Astrocyte (in vitro differentiated cells and primary cell): ENCODE measurements around the gene DHX35. TPM values are rescaled to one million over a fixed set of nuclear protein-coding genes. Genes with fewer than 3 reads are reported as not detected.

Experiments used
- DNase-seq: peaks from one replicate; pipeline ENCODE4 v3.0.0-alpha.2; 2010; ENCODE audit warnings: low read depth
- FAIRE-seq: peaks from 2 replicates; lab custom pipeline; 2011; peaks lifted over from hg19 to GRCh38; lab: Jason Lieb, UNC
- H2AFZ ChIP-seq: 2 replicates; pipeline ENCODE4 v1.6.0; 2012; ENCODE audit warnings: low read depth, low read length, inconsistent platforms
- H3K27ac ChIP-seq: 2 replicates; pipeline ENCODE4 v1.5.1; 2011; ENCODE audit warnings: low read depth, low read length, inconsistent platforms
- H3K27me3 ChIP-seq: 2 replicates; pipeline ENCODE4 v1.6.0; 2011; ENCODE audit warnings: low read length, inconsistent platforms; ENCODE audit not compliant: insufficient read depth
- H3K36me3 ChIP-seq: 2 replicates; pipeline ENCODE4 v1.5.1; 2011; ENCODE audit warnings: low read length, inconsistent platforms; ENCODE audit not compliant: insufficient read depth
- H3K4me1 ChIP-seq: 2 replicates; pipeline ENCODE4 v1.5.1; 2011; ENCODE audit warnings: low read length, inconsistent platforms; ENCODE audit not compliant: insufficient read depth
- H3K4me2 ChIP-seq: 2 replicates; pipeline ENCODE4 v1.6.0; 2012; ENCODE audit warnings: low read length, inconsistent platforms
- H3K4me3 ChIP-seq: 2 replicates; pipeline ENCODE4 v1.5.1; 2011; ENCODE audit warnings: low read depth, mild to moderate bottlenecking, low read length, inconsistent platforms; ENCODE audit not compliant: insufficient read depth
- H3K79me2 ChIP-seq: 2 replicates; pipeline ENCODE4 v1.6.0; 2012; ENCODE audit warnings: mild to moderate bottlenecking, low read length, inconsistent platforms; ENCODE audit not compliant: insufficient read depth
- H3K9ac ChIP-seq: 2 replicates; pipeline ENCODE4 v1.6.0; 2012; ENCODE audit warnings: mild to moderate bottlenecking, low read length, inconsistent platforms
- H3K9me3 ChIP-seq: 2 replicates; pipeline ENCODE4 v1.5.1; 2012; ENCODE audit warnings: low read depth, mild to moderate bottlenecking, low read length, inconsistent platforms; ENCODE audit not compliant: insufficient read depth
- H4K20me1 ChIP-seq: 2 replicates; pipeline ENCODE4 v1.6.0; 2012; ENCODE audit warnings: low read length, inconsistent platforms; ENCODE audit not compliant: insufficient read depth
- H3K27ac Mint-ChIP-seq: one replicate; pipeline ENCODE4 v1.8.0; 2021; ENCODE audit warnings: mild to moderate bottlenecking, mixed read lengths; ENCODE audit not compliant: unreplicated experiment
- H3K27me3 Mint-ChIP-seq: one replicate; pipeline ENCODE4 v1.8.0; 2021; ENCODE audit warnings: low read depth, mixed read lengths; ENCODE audit not compliant: unreplicated experiment
- H3K36me3 Mint-ChIP-seq: one replicate; pipeline ENCODE4 v1.8.0; 2021; ENCODE audit warnings: low read depth, mixed read lengths; ENCODE audit not compliant: unreplicated experiment
- H3K4me1 Mint-ChIP-seq: one replicate; pipeline ENCODE4 v1.8.0; 2021; ENCODE audit warnings: low read depth, mixed read lengths; ENCODE audit not compliant: unreplicated experiment
- H3K4me3 Mint-ChIP-seq: one replicate; pipeline ENCODE4 v1.8.0; 2021; ENCODE audit warnings: mild to moderate bottlenecking, moderate library complexity, mixed read lengths; ENCODE audit not compliant: unreplicated experiment
- H3K9me3 Mint-ChIP-seq: one replicate; pipeline ENCODE4 v1.8.0; 2021; ENCODE audit warnings: mild to moderate bottlenecking, mixed read lengths; ENCODE audit not compliant: unreplicated experiment
- EZH2 ChIP-seq: IDR thresholded peaks from 2 replicates; pipeline ENCODE4 v1.6.1; 2012; ENCODE audit warnings: mild to moderate bottlenecking, low read length, inconsistent platforms; ENCODE audit not compliant: insufficient read depth
- total RNA-seq: library from RNA; stranded (reverse); gene quantifications from 2 replicates; pipeline ENCODE4 v1.2.1, GENCODE V29; 2021
- TF ChIP-seq, protein P1 (sequence below): IDR thresholded peaks from 2 replicates; pipeline ENCODE4 v1.5.1; 2011; ENCODE audit warnings: low read depth, mild to moderate bottlenecking, inconsistent platforms, low read length, moderate library complexity; ENCODE audit not compliant: insufficient read depth

The DHX35 gene
- total RNA-seq, 1 donor from 2014 or later = 7.8 TPM

GRCh38 chr20:39038495-39038894 is 76.4 kb downstream of the DHX35 start:
- Histone ChIP-seq H3K79me2 (no peaks in the 10 kb centered on the region), H2AFZ (no peak overlapping the region), H4K20me1 (peaks cover 4% of the 10 kb centered on the region), H3K27ac (no peak overlapping the region), H3K4me3 (no peak overlapping the region), H3K9ac (no peak overlapping the region), H3K36me3 (peaks cover 26% of the 10 kb centered on the region), H3K27me3 (no peaks in the 10 kb centered on the region), H3K4me2 (no peak overlapping the region), H3K4me1 (peaks cover 3% of the 10 kb centered on the region), H3K9me3 (no peaks in the 10 kb centered on the region)
- Mint-ChIP-seq H3K4me3 (no peak overlapping the region), H3K27ac (no peak overlapping the region), H3K4me1 (peaks cover 6% of the 10 kb centered on the region), H3K36me3 (peaks cover 22% of the 10 kb centered on the region), H3K9me3 (no peaks in the 10 kb centered on the region), H3K27me3 (no peaks in the 10 kb centered on the region)
- TF ChIP-seq EZH2 = no peak
- TF ChIP-seq, protein P1, sequence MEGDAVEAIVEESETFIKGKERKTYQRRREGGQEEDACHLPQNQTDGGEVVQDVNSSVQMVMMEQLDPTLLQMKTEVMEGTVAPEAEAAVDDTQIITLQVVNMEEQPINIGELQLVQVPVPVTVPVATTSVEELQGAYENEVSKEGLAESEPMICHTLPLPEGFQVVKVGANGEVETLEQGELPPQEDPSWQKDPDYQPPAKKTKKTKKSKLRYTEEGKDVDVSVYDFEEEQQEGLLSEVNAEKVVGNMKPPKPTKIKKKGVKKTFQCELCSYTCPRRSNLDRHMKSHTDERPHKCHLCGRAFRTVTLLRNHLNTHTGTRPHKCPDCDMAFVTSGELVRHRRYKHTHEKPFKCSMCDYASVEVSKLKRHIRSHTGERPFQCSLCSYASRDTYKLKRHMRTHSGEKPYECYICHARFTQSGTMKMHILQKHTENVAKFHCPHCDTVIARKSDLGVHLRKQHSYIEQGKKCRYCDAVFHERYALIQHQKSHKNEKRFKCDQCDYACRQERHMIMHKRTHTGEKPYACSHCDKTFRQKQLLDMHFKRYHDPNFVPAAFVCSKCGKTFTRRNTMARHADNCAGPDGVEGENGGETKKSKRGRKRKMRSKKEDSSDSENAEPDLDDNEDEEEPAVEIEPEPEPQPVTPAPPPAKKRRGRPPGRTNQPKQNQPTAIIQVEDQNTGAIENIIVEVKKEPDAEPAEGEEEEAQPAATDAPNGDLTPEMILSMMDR = no peak
- DNase-seq (no peak), FAIRE-seq (no peak)

DNA sequence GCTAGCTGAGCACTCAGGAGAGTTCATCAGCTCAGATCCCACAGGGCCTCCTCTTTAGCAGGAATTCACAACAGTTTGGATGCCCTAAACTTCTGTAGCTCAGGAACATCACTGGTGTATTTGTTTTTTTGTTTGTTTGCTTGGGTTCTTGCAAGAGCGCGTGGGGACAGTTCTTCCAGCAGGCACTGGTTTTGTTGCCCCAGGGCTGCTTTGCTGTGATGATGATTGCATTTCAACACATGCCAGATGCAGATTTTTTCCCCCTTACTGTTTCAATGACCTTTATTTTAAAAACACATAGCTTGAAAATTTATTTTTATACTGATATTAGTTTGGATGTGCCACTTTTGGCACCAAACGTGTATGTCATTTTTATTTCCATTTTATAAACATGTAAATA is 77.1 kb downstream of the DHX35 start:
- Histone ChIP-seq H3K79me2 (no peaks in the 10 kb centered on the region), H2AFZ (no peak overlapping the region), H3K4me3 (no peak overlapping the region), H3K9ac (no peak overlapping the region), H3K27ac (no peak overlapping the region), H3K27me3 (no peaks in the 10 kb centered on the region), H3K36me3 (peaks cover 20% of the 10 kb centered on the region), H3K4me1 (peaks cover 3% of the 10 kb centered on the region), H3K9me3 (no peaks in the 10 kb centered on the region), H3K4me2 (no peak overlapping the region), H4K20me1 (peaks cover 4% of the 10 kb centered on the region)
- TF ChIP-seq EZH2 = no peak
- TF ChIP-seq, protein P1 = no peak
- H3K27ac Mint-ChIP-seq = no peak overlapping the region
- FAIRE-seq (no peak), DNase-seq (no peak)
- H3K27me3 Mint-ChIP-seq = no peaks in the 10 kb centered on the region
- peaks cover 22% of the 10 kb centered on the region for H3K36me3 Mint-ChIP-seq
- H3K4me3 Mint-ChIP-seq = no peak overlapping the region
- no peaks in the 10 kb centered on the region for H3K9me3 Mint-ChIP-seq
- peaks cover 6% of the 10 kb centered on the region for H3K4me1 Mint-ChIP-seq

GRCh38 chr20:39040116-39040515 is 78.0 kb downstream of the DHX35 start:
- H3K9me3 Mint-ChIP-seq = no peaks in the 10 kb centered on the region
- H3K9ac ChIP-seq = no peak overlapping the region
- no peak overlapping the region for H3K27ac ChIP-seq
- H3K36me3 ChIP-seq = peaks cover 19% of the 10 kb centered on the region
- H4K20me1 ChIP-seq = peaks cover 4% of the 10 kb centered on the region
- no peak overlapping the region for H2AFZ ChIP-seq
- H3K27me3 ChIP-seq = no peaks in the 10 kb centered on the region
- no peak for FAIRE-seq
- no peak overlapping the region for H3K4me2 ChIP-seq
- peaks cover 22% of the 10 kb centered on the region for H3K36me3 Mint-ChIP-seq
- no peak overlapping the region for H3K4me3 Mint-ChIP-seq
- no peak overlapping the region for H3K4me3 ChIP-seq
- peaks cover 6% of the 10 kb centered on the region for H3K4me1 Mint-ChIP-seq
- H3K9me3 ChIP-seq = no peaks in the 10 kb centered on the region
- no peaks in the 10 kb centered on the region for H3K27me3 Mint-ChIP-seq
- peaks cover 3% of the 10 kb centered on the region for H3K4me1 ChIP-seq
- TF ChIP-seq, protein P1 = no peak
- TF ChIP-seq EZH2 = no peak
- no peak overlapping the region for H3K27ac Mint-ChIP-seq
- no peak for DNase-seq
- no peaks in the 10 kb centered on the region for H3K79me2 ChIP-seq
